Loucy (cell line): ENCODE data around the gene FBXO36.

Experiments
- H2AFZ ChIP-seq: fragments of 200-600 bp; sonication (generic); 2 replicates; pipeline ENCODE4 v1.6.0; 2016; ENCODE audit warnings: antibody characterized with exemption, mild to moderate bottlenecking, low read length, moderate library complexity
- H3F3A ChIP-seq: fragments of 200-600 bp; 2 replicates; pipeline ENCODE4 v1.6.0; 2016; ENCODE audit warnings: antibody characterized with exemption, low read depth, mild to moderate bottlenecking
- H3K27me3 ChIP-seq: fragments of 200-600 bp; sonication (generic); 2 replicates; pipeline ENCODE4 v1.6.1; 2014; ENCODE audit warnings: low read length, mild to moderate bottlenecking; ENCODE audit not compliant: insufficient read depth, poor library complexity, severe bottlenecking
- H3K36me3 ChIP-seq: fragments of 200-600 bp; sonication (generic); 2 replicates; pipeline ENCODE4 v1.6.1; 2016; ENCODE audit warnings: low read length; ENCODE audit not compliant: insufficient read depth
- H3K4me1 ChIP-seq: fragments of 200-600 bp; sonication (generic); 2 replicates; pipeline ENCODE4 v1.5.1; 2014; ENCODE audit warnings: low read length, mild to moderate bottlenecking; ENCODE audit not compliant: insufficient read depth, poor library complexity, severe bottlenecking
- H3K4me2 ChIP-seq: fragments of 200-600 bp; sonication (generic); 2 replicates; pipeline ENCODE4 v1.6.0; 2014; ENCODE audit warnings: antibody characterized with exemption, low read length, low read depth, mild to moderate bottlenecking; ENCODE audit not compliant: poor library complexity, severe bottlenecking
- H3K4me3 ChIP-seq: fragments of 200-600 bp; sonication (generic); 2 replicates; pipeline ENCODE4 v1.5.1; 2014; ENCODE audit warnings: low read length, mild to moderate bottlenecking, mixed read lengths; ENCODE audit not compliant: poor library complexity, severe bottlenecking
- H3K79me2 ChIP-seq: fragments of 200-600 bp; sonication (generic); 2 replicates; pipeline ENCODE4 v1.6.1; 2014; ENCODE audit warnings: low read length; ENCODE audit not compliant: insufficient read depth
- H3K9ac ChIP-seq: fragments of 200-600 bp; sonication (generic); 2 replicates; pipeline ENCODE4 v1.6.0; 2014; ENCODE audit warnings: mild to moderate bottlenecking, low read depth, low read length, moderate library complexity; ENCODE audit not compliant: poor library complexity, severe bottlenecking
- H3K9me2 ChIP-seq: fragments of 200-600 bp; sonication (generic); replicated peaks from 2 replicates; pipeline ENCODE4 v1.6.1; 2016; ENCODE audit warnings: low read depth, low read length, mixed read lengths
- H3K9me3 ChIP-seq: fragments of 200-600 bp; sonication (generic); 2 replicates; pipeline ENCODE4 v1.6.1; 2014; ENCODE audit warnings: mild to moderate bottlenecking, antibody characterized with exemption, low read length, low read depth; ENCODE audit not compliant: insufficient read depth
- H4K20me1 ChIP-seq: fragments of 200-600 bp; sonication (generic); 2 replicates; pipeline ENCODE4 v1.6.0; 2014; ENCODE audit warnings: antibody characterized with exemption, low read length, mild to moderate bottlenecking; ENCODE audit not compliant: insufficient read depth, poor library complexity, severe bottlenecking
- EZH2phosphoT487 ChIP-seq: fragments of 200-600 bp; IDR thresholded peaks from 2 replicates; pipeline ENCODE4 v1.6.1; 2018; ENCODE audit warnings: antibody characterized with exemption, mild to moderate bottlenecking, moderate library complexity, borderline replicate concordance
- TF ChIP-seq, protein P1 (sequence below): fragments of 200-600 bp; sonication (generic); conservative IDR thresholded peaks from 2 replicates; pipeline ENCODE4 v1.5.1; 2014; ENCODE audit warnings: mild to moderate bottlenecking, antibody characterized with exemption, low read length

Gene FBXO36

DNA sequence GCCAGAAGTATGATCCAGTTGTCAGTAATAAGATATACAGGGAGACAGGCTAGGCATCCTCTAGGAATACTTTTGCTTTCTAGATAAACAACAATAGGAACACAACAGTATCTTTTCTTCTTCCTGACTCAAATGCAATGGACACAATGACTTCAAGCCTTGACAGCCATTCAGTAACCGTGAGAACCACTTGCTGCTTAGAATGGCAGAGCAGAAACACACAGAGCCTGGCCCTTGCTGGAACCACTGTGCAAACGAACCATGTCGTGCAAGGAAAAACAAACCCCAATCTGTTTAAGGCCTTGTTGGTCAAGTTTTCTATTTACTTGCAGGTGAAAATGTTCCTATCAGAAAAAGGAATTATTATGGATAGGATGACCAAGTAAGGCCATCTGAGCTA, 19.3 kb upstream of the FBXO36 start:
- Histone ChIP-seq H3K27me3 (no peaks in the 10 kb centered on the region), H3K4me2 (no peak overlapping the region), H2AFZ (no peak overlapping the region), H3K9me2 (no peaks in the 10 kb centered on the region), H3K9me3 (no peaks in the 10 kb centered on the region), H3K4me1 (no peaks in the 10 kb centered on the region), H3F3A (no peaks in the 10 kb centered on the region), H3K4me3 (no peak overlapping the region), H3K79me2 (peaks cover 100% of the 10 kb centered on the region), H3K36me3 (peaks cover 25% of the 10 kb centered on the region; the same call in 1 of the 2 replicates), H4K20me1 (peaks cover 71% of the 10 kb centered on the region), H3K9ac (no peak overlapping the region)
- TF ChIP-seq EZH2phosphoT487: no peak
- TF ChIP-seq, protein P1, sequence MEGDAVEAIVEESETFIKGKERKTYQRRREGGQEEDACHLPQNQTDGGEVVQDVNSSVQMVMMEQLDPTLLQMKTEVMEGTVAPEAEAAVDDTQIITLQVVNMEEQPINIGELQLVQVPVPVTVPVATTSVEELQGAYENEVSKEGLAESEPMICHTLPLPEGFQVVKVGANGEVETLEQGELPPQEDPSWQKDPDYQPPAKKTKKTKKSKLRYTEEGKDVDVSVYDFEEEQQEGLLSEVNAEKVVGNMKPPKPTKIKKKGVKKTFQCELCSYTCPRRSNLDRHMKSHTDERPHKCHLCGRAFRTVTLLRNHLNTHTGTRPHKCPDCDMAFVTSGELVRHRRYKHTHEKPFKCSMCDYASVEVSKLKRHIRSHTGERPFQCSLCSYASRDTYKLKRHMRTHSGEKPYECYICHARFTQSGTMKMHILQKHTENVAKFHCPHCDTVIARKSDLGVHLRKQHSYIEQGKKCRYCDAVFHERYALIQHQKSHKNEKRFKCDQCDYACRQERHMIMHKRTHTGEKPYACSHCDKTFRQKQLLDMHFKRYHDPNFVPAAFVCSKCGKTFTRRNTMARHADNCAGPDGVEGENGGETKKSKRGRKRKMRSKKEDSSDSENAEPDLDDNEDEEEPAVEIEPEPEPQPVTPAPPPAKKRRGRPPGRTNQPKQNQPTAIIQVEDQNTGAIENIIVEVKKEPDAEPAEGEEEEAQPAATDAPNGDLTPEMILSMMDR: no peak

DNA sequence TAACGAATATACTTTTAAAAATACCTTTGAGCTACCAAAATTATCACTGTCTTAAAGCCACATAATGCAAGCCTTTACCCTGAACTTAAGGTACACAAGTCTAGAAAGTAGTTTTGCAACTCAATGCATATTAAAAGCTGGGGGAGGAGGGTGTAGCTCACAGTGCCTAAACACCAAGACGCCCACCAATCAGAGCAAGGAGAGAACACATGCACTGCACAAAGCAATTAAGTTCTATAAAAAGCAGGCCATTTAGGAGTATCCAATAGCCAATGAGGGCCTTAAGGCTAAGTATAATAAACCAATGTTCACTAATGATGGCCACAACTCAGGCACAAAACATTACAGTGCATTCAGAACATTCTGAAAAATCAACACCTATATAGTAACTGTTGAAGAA, 16.7 kb upstream of the FBXO36 start:
- no peak for TF ChIP-seq EZH2phosphoT487
- TF ChIP-seq, protein P1: no peak
- Histone ChIP-seq H3K36me3 (peaks cover 20% of the 10 kb centered on the region; the same call in 1 of the 2 replicates), H3K4me2 (no peak overlapping the region), H3F3A (no peaks in the 10 kb centered on the region), H3K27me3 (no peaks in the 10 kb centered on the region), H3K9me3 (no peaks in the 10 kb centered on the region), H4K20me1 (peaks cover 68% of the 10 kb centered on the region), H3K9ac (no peak overlapping the region), H3K9me2 (no peaks in the 10 kb centered on the region), H3K4me1 (peaks cover 5% of the 10 kb centered on the region), H3K79me2 (peaks cover 99% of the 10 kb centered on the region), H3K4me3 (no peak overlapping the region), H2AFZ (no peak overlapping the region)

DNA sequence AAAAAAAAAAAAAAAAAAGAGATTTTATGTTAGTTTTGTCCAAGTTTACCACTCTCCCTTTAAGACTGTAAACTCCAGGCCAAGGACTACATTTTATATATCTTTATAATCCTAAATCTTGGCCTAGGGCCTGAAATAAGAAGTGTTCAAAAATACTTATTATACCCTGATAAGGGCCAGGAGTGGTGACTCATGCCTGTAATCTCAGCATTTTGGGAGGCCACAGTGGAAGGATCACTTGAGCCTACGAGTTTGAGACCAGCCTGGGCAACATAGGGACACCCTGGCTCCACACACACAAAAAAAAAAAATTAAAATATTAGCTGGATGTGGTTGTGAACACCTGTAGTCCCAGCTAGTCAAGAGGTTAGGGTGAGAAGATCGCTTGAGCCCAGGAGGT, 13.2 kb upstream of the FBXO36 start:
- Histone ChIP-seq H3K4me2 (no peak overlapping the region), H3K36me3 (peaks cover 12% of the 10 kb centered on the region; the same call in 1 of the 2 replicates), H3K9ac (no peak overlapping the region), H3K9me3 (no peaks in the 10 kb centered on the region), H3F3A (no peaks in the 10 kb centered on the region), H4K20me1 (peaks cover 77% of the 10 kb centered on the region), H3K27me3 (no peaks in the 10 kb centered on the region), H3K4me3 (no peak overlapping the region), H3K9me2 (no peaks in the 10 kb centered on the region), H3K4me1 (peaks cover 17% of the 10 kb centered on the region), H3K79me2 (peaks cover 99% of the 10 kb centered on the region), H2AFZ (no peak overlapping the region)
- TF ChIP-seq, protein P1: no peak
- TF ChIP-seq EZH2phosphoT487: no peak
